ENCODE data around the gene DDX24.
A peak's percentile ranks its signal among the peaks of the same experiment; 100 is the strongest.

Gene DDX24

DNA sequence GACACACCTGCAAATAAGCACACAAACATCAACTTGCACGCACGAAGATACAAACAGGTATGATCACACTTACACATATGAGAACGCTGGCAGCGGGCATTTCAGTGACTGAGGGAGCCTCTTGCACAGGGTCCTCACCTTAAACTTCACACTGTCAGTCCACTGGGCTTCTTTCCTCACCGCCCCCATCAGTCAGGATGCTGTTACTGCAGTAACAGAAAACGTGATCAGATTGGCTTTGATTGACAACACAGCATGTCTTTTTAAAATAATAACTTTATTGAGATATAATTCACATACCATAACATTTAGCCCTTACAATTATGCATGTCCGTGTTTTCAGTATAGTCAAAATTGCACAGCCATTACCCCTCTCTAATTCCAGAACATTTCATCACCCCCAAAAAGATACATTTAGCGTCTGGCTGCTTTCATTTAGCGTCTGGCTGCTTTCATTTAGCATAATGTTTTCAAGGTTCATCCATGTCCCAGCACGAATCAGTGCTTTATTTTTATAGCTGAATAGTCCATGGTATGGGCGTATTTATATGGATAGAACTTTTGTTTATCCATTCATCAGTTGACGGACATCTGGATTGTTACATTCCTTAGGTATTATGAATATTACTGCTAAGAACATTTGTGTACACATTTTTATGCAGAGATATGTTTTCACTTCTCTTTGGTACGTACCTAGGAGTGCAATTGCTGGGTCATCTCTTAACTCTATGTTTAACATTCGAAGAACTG is 75.5 kb downstream of the DDX24 start:
- DNase-seq: peak in 1 of 2 donors; percentile 34

DNA sequence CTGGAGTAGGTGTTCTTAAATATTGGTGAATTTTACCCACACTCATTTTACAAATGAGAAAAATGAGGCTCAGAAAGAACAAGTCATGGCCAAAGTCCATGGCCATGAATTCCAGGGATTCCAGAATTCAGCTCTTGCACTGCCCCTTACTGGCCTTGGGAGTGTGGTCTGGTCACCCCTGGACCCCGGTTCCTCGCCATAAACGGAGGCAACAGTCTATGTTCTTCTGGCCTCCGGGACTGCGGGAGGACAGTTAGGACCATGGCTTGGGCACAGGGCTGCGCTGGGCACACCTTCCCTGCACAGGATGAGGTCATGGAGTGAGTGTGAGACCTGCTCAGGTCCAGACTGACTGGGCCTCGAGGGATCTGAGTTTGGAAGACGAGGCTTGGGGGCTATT is 77.0 kb downstream of the DDX24 start:
- DNase-seq: no peak

DNA sequence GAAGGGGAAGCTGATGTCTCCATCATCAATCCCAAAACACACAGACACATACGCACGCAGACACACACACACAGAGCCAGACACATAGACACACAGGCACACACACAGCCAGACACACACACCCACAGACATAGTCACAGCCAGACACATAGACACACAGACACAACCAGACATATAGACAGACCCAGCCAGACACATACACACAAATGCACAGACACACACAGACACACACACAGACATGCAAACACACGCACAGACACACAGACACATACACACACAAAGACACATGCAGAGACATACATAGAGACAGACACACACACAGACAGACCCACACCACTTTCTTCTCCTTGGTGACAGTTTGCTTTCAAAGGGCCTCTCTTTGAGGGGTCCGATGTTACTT is 77.6 kb downstream of the DDX24 start:
- no peak for DNase-seq

DNA sequence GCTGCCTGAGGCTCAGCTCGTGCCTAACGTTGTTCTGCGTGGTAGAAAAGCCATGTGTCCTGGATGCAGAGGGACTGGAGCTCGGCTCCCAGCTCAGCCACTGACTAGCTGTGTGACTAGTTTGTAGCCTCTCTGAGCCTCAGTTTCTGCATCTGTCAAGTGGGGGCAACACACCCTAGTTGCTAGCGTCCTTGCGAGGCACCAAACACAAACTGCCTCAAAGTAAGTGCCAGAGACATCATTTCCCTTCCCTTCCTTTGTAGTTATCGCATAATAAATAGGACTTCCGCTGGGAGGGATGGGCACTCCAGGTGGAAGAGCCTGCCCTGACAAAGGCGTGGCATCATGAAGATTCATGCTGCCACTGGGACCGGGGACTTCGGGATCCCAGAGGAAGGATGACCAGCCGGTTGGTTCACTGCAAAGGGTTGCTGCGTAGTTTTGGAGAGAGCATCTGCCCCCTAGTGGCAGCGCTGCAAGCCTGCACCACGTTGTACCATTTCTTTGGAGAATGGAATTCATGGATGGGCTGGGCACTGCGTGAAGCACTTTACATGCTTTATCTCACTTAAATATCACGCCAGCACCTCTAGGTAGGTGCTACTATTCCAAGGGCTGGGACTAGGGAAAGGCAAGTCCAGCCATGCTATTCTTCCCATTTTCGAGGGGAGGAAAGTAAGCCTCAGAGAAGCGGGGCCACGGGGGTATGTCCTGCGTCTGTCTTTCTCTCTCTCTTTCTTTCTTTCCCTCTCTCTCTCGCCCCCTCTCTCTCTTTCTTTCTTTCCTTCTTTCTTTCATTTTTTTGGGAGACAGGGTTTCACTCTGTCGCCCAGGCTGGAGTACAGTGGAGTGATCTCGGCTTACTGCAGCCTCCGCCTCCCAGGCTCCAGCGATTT is 79.3 kb downstream of the DDX24 start:
- DNase-seq: peak; percentile 50 to 71

DNA sequence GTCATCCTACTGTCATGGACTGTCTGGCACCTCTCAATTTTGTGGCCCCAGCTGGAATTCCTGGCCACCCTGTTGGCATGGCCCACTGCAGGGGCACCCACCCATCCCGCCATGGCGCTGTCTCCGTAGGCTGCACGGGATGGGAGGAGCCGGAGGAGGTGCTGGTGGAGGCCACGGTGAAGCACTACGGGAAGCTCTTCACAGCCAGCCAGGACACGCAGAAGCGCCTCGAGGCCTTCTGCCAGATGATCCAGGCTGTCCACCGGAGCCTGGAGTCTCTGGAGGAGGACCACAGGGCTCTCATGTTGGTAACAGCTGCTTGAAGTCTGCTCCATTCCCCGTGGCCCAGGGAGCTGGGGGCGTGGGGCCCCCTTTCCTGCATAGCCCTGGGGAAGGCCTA is 80.0 kb downstream of the DDX24 start:
- DNase-seq: no peak

DNA sequence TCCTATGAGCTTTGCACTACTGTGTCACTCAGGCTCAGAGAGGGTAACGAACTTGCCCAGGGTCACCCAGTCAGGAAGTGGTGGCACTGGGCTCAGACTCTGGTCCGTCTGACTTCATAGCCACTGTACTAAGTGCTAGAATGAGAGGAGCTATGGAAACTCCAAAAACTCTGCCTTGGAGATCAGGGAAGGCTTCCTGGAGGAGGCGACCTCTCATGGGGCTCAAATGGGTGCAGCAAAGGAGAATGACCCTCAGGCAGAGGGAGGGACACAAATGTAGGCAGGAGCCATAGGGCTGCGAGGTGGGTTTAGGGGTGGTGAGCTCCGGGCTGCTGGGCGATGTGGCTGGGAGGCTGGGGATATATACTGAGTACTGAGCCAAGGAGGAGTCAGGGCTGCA is 80.7 kb downstream of the DDX24 start:
- no peak for DNase-seq

DNA sequence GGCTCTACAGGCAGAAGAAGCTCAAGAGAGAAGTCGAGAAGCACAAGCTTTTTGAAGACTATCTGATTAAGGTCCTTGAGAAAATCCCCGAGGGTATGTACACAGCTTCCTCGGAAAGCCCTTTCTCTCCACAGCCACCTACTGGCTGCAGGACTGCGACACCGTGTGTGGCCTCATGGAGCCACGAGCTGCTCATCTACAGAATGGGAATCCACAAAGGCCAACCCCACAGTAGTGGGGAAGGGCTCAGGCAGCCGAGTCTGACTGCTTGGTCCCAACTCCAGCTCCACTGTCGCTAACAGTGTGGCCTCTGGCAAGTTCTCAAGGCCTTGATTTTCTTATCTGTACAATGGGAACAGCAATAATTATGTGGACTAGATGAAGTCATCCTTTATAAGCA is 81.4 kb downstream of the DDX24 start:
- DNase-seq: no peak

DNA sequence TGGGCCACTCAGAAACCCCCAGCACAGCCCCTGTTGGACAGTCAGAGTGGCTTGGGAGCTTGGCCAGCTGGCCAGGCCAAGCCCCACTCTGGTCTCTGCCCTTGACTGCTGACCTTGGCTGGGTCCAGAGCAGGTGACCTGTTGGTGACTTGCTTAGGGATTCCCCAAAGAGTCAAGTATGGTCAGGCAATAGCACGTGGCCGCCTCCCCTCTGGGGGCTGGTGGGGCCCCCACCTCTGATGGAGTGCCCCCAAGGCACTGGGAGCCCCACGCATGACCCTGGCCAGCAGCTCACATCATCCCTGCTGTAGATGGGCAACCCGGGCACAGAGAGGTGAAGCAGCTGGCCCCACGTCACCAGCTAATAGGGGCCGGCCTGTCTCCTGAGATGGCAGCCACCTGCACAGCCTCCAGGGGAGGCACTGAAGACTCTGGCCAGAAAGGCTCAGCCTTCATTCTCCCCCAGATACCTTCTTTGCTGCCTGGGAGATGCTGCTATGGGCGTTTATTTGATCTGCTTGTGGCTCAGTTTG is 82.1 kb downstream of the DDX24 start:
- DNase-seq: no peak
